Ecto neural progenitor cell (in vitro differentiated cells): ENCODE data around the gene CNTN1.

ENCODE experiments used
- DNase-seq: peaks from one replicate; pipeline ENCODE4 v3.0.0-alpha.2; 2018; ENCODE audit warnings: low spot score

The CNTN1 gene

DNA sequence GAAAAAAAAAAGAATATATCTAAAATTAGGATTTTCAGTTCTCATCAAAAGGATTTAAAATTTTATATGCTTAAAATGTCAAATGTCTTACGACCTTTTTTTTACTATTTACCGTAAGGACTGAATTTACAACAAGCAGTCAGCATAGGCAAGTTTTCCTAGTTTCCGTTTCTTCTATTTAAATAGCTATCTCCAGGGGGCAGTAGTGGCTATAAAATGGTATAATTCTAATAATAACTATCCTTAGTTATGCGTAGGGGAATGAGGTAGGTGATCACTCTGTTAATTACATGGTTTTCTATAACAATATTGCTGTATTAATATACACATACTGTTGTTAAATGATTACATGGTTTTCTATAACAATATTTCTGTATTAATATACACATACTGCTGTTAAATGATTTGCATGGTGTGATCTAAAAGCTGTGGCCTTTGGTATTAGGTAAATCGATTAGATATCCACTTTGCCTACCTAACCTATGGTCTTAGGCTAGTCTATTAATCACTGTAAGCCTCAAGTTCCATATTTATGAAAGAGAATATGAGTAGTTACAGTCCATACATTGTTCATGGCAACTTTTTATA is 278.2 kb downstream of the CNTN1 start:
- no peak for DNase-seq

DNA sequence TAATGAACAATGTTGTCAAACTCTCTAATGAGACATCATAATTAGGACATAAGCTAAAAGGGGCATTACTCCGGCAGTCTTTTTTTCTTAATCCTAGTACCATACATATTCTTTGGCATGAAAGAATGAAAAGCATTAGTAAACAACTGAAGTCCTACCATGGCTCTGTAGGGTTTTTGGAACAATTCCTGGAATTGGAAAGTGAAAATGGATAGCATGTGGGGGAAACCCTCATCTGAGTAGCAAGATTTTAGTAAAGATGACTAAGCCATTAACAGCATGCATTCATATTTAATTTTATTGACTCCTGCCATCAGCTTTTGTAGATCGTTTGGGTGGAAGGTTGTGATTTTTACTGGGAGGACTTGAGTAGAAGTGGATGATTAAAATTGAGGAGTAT is 279.7 kb downstream of the CNTN1 start:
- DNase-seq: no peak

DNA sequence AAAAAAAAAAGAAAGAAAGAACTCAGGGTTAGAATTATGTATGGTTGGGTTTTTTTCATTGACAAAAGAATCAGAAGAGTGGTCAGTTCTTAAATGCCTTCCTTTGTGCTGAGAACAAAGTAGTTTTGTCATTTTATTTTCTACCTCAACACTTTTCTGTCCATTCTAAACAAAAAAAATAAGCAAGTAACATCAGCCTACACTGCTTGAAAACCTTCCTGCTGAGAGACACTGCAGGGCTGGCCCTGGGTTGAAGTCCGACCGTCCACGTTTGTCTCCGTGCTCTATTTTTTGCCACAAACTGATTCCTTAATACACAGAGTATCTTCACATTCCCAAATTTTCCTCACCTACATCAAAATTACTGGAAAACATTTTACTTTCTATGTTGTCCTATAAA is 284.3 kb downstream of the CNTN1 start:
- DNase-seq: no peak

DNA sequence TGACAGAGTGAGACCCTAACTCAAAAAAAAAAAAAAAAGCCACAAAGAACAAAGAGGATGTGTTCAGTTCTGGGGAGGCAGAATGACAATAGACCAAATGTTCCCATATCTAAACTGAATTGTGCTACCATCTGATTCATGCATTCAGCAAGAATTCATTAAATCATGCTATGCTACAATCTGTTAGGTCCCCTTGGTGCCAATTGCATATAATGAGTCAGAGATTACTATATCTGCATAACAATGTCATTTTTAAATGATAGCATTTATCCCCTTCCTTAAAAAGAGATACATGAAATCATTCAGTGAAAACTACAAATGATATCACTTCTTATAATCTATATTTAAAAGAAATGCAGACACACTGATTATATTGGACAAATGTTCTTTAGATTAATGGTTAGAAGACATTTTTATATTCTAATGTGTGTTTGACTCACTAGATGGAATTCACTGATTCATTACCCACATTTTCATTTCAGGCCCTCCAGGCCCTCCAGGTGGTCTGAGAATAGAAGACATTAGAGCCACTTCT is 288.3 kb downstream of the CNTN1 start:
- no peak for DNase-seq

- DNase-seq: no peak
Observed at GRCh38 chr12:40986001-40986400, 293.8 kb downstream of the CNTN1 start.

GRCh38 chr12:40988355-40988754 is 296.1 kb downstream of the CNTN1 start:
- no peak for DNase-seq

DNA sequence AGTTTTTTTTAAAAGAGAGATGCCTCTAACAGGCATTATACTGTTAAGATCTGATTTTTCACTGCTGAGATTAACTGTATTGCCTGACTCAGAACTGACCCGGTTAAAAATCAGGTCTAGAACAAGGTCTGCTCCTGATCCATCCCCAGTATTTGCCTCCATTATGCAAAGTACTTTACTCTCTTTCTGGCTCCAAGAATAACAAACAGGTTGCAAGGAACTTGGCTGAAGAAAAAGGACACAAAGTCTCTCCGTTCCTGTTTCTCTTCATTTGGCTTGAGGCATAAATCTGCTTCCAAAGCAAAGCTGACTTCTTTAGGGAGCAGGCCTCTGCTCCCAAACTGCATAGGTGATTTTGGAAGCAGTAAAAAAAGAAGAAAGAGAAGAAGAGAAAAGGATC is 296.6 kb downstream of the CNTN1 start:
- no peak for DNase-seq

- no peak for DNase-seq
Observed at GRCh38 chr12:40989785-40990184, 297.5 kb downstream of the CNTN1 start.

DNA sequence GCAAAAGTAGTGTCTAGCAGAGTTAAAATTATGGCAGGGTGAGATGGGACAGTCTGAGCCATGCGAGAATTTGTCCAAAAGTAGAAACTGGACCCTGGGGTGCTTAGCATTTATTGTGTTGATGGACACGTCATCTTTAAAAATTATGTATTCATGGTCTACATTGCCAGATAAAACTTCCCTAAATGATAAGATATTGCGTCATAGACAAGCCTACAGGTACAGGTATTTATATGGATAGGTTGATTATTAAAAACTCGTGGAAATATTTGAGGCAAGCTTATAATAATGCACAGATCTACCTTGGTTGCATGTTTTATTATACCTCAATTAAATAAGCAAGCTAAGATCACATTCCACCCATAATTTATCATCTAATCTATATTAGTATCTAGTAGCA is 299.9 kb downstream of the CNTN1 start:
- DNase-seq: no peak

GRCh38 chr12:40992674-40993073 is 300.4 kb downstream of the CNTN1 start:
- no peak for DNase-seq

GRCh38 chr12:40993158-40993557 is 300.9 kb downstream of the CNTN1 start:
- DNase-seq: no peak

DNA sequence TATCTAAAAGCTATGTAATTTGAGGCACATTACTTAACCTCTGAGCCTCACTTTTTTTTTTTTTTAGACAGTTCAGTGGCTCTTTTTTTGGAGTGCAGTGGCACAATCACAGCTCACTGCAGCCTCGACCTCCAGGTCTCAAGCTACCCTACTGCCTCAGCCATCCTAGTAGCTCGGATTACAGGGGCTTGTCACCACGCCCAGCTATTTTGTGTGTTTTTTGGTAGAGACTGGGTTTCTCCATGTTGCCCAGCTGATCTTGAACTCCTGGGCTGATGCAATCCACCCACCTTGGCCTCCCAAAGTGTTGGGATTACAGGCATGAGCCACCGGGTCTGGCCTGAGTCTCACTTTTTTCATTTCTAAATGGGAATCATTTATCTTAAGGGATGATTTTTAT is 303.9 kb downstream of the CNTN1 start:
- DNase-seq: no peak

DNA sequence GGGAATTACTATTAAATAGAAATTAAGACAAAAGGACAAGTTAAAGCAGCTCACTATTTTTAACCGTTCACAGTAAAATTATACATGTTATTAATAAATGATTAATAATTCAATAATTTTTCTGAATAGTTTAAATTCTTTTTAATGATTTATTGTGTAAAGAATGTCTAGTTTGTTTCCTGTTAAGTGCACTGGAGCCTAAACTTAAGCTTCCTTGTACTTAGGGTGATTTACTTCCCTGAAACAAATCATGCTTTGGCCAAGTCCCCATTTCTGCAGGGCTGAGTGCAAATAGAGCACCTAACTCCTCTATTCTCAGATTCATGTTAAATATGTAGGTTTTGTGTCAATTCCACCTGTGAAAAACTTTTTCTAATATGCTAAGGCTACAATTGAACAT is 307.0 kb downstream of the CNTN1 start:
- DNase-seq: no peak

DNA sequence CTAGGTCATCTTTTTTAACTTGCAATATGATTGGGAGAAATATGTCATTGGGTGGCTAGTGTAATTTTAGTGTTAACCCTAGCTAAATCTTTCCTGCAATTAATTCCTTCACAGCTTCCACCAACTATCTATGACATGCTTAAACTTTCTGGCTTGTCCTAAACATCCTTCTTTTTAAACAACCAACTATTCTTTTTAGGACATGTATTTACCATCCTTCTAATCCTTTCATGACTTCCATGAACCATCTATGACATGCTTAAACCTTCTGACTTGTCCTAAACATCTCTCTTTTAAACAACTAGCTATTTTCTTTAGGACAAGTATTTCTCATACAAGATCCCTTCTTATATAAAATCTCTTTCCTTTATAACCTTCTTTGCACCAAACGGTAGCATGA is 316.2 kb downstream of the CNTN1 start:
- no peak for DNase-seq

GRCh38 chr12:41011939-41012338 is 319.7 kb downstream of the CNTN1 start:
- DNase-seq: no peak

DNA sequence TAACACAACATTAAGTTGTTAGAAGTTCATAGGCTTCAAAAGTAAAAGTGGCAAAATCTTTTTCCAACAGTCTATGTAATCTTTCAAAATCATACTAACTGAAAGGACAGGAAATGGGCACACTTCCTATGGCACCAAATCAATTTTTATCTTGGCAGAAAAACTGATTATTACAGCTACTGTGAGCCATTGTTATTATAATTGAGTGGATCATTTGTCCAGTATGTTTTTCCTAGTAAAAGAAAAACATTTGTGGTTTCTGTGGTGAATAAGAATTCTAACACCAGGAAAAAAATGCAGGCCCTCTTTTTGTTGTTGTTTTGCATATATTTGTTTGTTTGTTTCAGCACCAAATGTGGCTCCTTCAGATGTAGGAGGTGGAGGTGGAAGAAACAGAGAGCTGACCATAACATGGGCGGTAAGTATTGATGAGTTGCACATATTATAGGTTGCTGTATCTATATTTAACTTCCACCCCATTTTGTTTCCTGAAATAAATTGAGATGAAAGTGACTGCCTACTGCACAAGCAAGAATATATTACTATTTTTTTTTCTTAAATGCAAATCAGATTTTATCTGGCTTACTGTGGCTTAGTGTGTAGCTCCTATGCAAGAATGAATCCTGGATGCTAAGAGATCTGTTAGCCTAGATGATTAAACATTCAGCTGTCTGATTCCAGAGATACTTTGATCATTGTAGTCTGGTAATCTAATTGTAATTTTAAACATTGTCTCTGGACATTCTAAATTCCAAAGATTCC is 321.8 kb downstream of the CNTN1 start:
- DNase-seq: no peak

- DNase-seq: no peak
Observed at GRCh38 chr12:41014643-41015020, 322.4 kb downstream of the CNTN1 start.

GRCh38 chr12:41018010-41018409 is 325.8 kb downstream of the CNTN1 start:
- DNase-seq: no peak

DNA sequence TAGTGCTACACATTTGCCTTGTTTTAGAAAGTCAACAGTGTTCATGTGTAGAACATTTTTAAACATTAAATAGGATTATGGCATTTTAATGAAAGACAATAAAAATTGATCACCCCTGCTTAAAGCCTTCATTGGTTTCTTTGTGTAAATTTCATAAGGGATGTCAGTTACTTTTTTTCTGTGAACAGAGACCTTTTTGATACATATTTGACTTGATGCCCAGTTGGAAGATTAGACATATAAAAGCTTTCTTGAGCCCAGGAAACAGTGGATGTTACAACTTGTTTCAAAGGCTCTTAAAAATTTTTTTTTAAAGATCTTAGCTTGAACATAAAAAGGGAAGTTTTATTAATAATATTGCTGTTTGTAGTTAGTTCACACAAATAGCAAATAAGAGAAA is 327.2 kb downstream of the CNTN1 start:
- no peak for DNase-seq

DNA sequence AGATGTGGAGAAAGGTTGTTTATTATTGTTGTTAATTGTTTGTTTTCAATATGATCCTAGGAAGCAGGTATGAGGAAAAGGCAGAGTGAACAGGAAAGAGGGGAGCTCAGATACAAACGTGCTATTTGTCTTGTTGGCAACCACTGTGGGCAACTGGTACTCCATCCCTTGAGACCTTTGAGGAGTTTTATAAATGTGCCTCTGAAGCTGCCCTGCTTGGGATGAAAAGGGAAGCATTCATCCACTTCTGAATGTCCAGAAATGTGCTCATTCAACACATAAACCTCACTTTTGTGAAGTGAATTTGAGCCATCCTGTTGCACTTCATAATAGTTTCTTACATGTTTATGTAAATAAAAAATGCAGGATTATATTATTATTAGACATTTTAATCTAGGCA is 331.6 kb downstream of the CNTN1 start:
- no peak for DNase-seq

GRCh38 chr12:41026151-41026550 is 333.9 kb downstream of the CNTN1 start:
- no peak for DNase-seq

DNA sequence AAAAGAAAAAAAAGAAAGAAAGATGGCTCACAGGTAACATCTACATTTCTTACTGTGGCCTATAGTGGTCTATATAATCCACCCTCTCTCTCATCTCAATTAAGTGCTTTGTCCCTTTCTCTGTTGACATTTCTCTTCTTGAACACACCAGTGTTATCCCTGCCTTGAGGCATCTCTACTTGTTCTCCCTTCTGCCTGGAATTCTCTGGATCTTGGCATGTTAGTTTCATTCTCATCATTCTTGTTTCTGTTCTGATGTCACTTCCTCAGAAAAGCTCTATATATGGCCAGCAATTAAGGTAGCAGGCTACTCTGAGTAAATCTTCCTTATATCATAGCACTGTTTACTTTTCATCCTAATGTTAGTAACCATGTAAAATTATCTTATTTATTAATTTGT is 340.1 kb downstream of the CNTN1 start:
- DNase-seq: no peak

- DNase-seq: no peak
Observed at GRCh38 chr12:41034686-41035085, 342.4 kb downstream of the CNTN1 start.

- DNase-seq: no peak
Observed at GRCh38 chr12:41039461-41039860, 347.2 kb downstream of the CNTN1 start.
